Type B pancreatic cell (in vitro differentiated cells): ENCODE data around the gene STX8. TPM values are rescaled to one million over a fixed set of nuclear protein-coding genes. Genes with fewer than 3 reads are reported as not detected.
"Not testable (repeated sequence)": the region's sequence is repeated elsewhere in the genome, so short reads cannot be mapped to it uniquely, and the experiment has no call there.

Source experiments
- DNase-seq: peaks from one replicate; pipeline ENCODE4 v3.0.0; 2021; ENCODE audit warnings: mixed read lengths; ENCODE audit not compliant: unreplicated experiment; ENCODE audit errors: extremely low spot score
- H3K27ac Mint-ChIP-seq: 2 replicates; pipeline ENCODE4 v1.8.0; 2021; ENCODE audit warnings: mild to moderate bottlenecking, mixed read lengths
- H3K27me3 Mint-ChIP-seq: 2 replicates; pipeline ENCODE4 v1.8.0; 2021; ENCODE audit warnings: mixed read lengths
- H3K36me3 Mint-ChIP-seq: 2 replicates; pipeline ENCODE4 v1.8.0; 2021; ENCODE audit warnings: mixed read lengths
- H3K4me1 Mint-ChIP-seq: one replicate; pipeline ENCODE4 v1.8.0; 2021; ENCODE audit warnings: mixed read lengths; ENCODE audit not compliant: unreplicated experiment
- H3K4me3 Mint-ChIP-seq: 2 replicates; pipeline ENCODE4 v1.8.0; 2021; ENCODE audit warnings: mild to moderate bottlenecking, mixed read lengths
- H3K9me3 Mint-ChIP-seq: 2 replicates; pipeline ENCODE4 v1.8.0; 2021; ENCODE audit warnings: mixed read lengths
- CTCF ChIP-seq: fragments of 200-600 bp; sonication (generic); conservative IDR thresholded peaks from 2 replicates; pipeline ENCODE4 v1.5.0; 2021; ENCODE audit warnings: antibody characterized with exemption, mild to moderate bottlenecking
- total RNA-seq: library from RNA; stranded (reverse); gene quantifications from 2 replicates; pipeline ENCODE4 v1.2.1, GENCODE V29; 2021; ENCODE audit warnings: low replicate concordance

The STX8 gene
- total RNA-seq, 1 donor from 2014 or later = 59.3 TPM

- no peak for DNase-seq
- peaks cover 2% of the 10 kb centered on the region for H3K36me3 Mint-ChIP-seq
- no peak overlapping the region for H3K4me3 Mint-ChIP-seq
- H3K9me3 Mint-ChIP-seq = no peaks in the 10 kb centered on the region
- H3K4me1 Mint-ChIP-seq = peaks cover 8% of the 10 kb centered on the region
- no peaks in the 10 kb centered on the region for H3K27me3 Mint-ChIP-seq
- no peak for TF ChIP-seq CTCF
- H3K27ac Mint-ChIP-seq = no peak overlapping the region
Measured at GRCh38 chr17:9356488-9356911, 219.1 kb downstream of the STX8 start.

GRCh38 chr17:9355846-9356245, 219.8 kb downstream of the STX8 start:
- peaks cover 4% of the 10 kb centered on the region for H3K36me3 Mint-ChIP-seq
- TF ChIP-seq CTCF = no peak
- H3K27ac Mint-ChIP-seq = no peak overlapping the region
- H3K4me3 Mint-ChIP-seq = no peak overlapping the region
- H3K9me3 Mint-ChIP-seq = no peaks in the 10 kb centered on the region
- H3K4me1 Mint-ChIP-seq = peaks cover 4% of the 10 kb centered on the region
- no peaks in the 10 kb centered on the region for H3K27me3 Mint-ChIP-seq
- no peak for DNase-seq

GRCh38 chr17:9355231-9355630, 220.4 kb downstream of the STX8 start:
- DNase-seq, H3K4me1 Mint-ChIP-seq, H3K27me3 Mint-ChIP-seq: not testable (repeated sequence)

GRCh38 chr17:9350080-9350479, 225.5 kb downstream of the STX8 start:
- DNase-seq = no peak
- H3K36me3 Mint-ChIP-seq = peaks cover 4% of the 10 kb centered on the region
- no peak overlapping the region for H3K27ac Mint-ChIP-seq
- no peaks in the 10 kb centered on the region for H3K27me3 Mint-ChIP-seq
- no peak overlapping the region for H3K4me3 Mint-ChIP-seq
- no peak for TF ChIP-seq CTCF
- H3K4me1 Mint-ChIP-seq = no peaks in the 10 kb centered on the region
- H3K9me3 Mint-ChIP-seq = no peaks in the 10 kb centered on the region

More at GRCh38 chr17:9355231-9355630, 220.4 kb downstream of the STX8 start:
- not testable (repeated sequence) for H3K9me3 Mint-ChIP-seq, H3K27ac Mint-ChIP-seq, H3K4me3 Mint-ChIP-seq, H3K36me3 Mint-ChIP-seq

GRCh38 chr17:9346296-9346926, 229.2 kb downstream of the STX8 start:
- H3K36me3 Mint-ChIP-seq = peaks cover 1% of the 10 kb centered on the region
- no peaks in the 10 kb centered on the region for H3K27me3 Mint-ChIP-seq
- no peak for DNase-seq
- H3K9me3 Mint-ChIP-seq = no peaks in the 10 kb centered on the region
- TF ChIP-seq CTCF = no peak
- H3K4me3 Mint-ChIP-seq = no peak overlapping the region
- H3K27ac Mint-ChIP-seq = no peak overlapping the region
- peaks cover 16% of the 10 kb centered on the region for H3K4me1 Mint-ChIP-seq

GRCh38 chr17:9343516-9343915, 232.1 kb downstream of the STX8 start:
- no peak for DNase-seq

More at GRCh38 chr17:9343516-9343915, 232.1 kb downstream of the STX8 start:
- no peak for TF ChIP-seq CTCF
- no peak overlapping the region for H3K4me3 Mint-ChIP-seq
- H3K4me1 Mint-ChIP-seq = peaks cover 24% of the 10 kb centered on the region
- no peaks in the 10 kb centered on the region for H3K9me3 Mint-ChIP-seq
- no peaks in the 10 kb centered on the region for H3K36me3 Mint-ChIP-seq
- H3K27me3 Mint-ChIP-seq = no peaks in the 10 kb centered on the region
- no peak overlapping the region for H3K27ac Mint-ChIP-seq
